Neutrophil (primary cell): ENCODE data around the gene TUT7.

Experiments
- H3K27ac ChIP-seq: fragments of 200-600 bp; sonication (generic); 2 replicates; pipeline ENCODE4 v1.5.1; 2016; ENCODE audit warnings: mild to moderate bottlenecking, moderate library complexity
- H3K27me3 ChIP-seq: fragments of 200-600 bp; sonication (generic); 2 replicates; pipeline ENCODE4 v1.6.0; 2016; ENCODE audit warnings: mild to moderate bottlenecking
- H3K36me3 ChIP-seq: fragments of 200-600 bp; sonication (generic); 2 replicates; pipeline ENCODE4 v1.5.1; 2017
- H3K4me1 ChIP-seq, 2 experiments: fragments of 200-600 bp in 1 of 2; sonication (generic) in 1 of 2; 1 replicate in 1 of 2; 2 replicates in 1 of 2; pipeline versions ENCODE4 v1.5.1 to v1.6.1; 2013 to 2016; ENCODE audit warnings: low read depth in 1 of 2, low read length in 1 of 2, mild to moderate bottlenecking in 1 of 2, moderate library complexity in 1 of 2; ENCODE audit not compliant: control insufficient read depth in 1 of 2, insufficient read depth in 1 of 2
- H3K4me3 ChIP-seq, 2 experiments: fragments of 200-600 bp in 1 of 2; sonication (generic) in 1 of 2; 1 replicate in 1 of 2; 2 replicates in 1 of 2; pipeline ENCODE4 v1.5.1; 2013 to 2016; ENCODE audit warnings: low read depth in 1 of 2, low read length in 1 of 2, mild to moderate bottlenecking in 1 of 2, moderate library complexity in 1 of 2
- H3K9me3 ChIP-seq: fragments of 200-600 bp; sonication (generic); 2 replicates; pipeline ENCODE4 v1.5.1; 2016
- CTCF ChIP-seq: fragments of 200-600 bp; sonication (generic); IDR thresholded peaks from 2 replicates; pipeline ENCODE4 v1.5.1; 2016; ENCODE audit warnings: antibody characterized with exemption

Gene TUT7

GRCh38 chr9:86263876-86264275, 90.3 kb downstream of the TUT7 start:
- Histone ChIP-seq H3K4me1 (no peaks in the 10 kb centered on the region), H3K27ac (no peak overlapping the region), H3K9me3 (no peaks in the 10 kb centered on the region), H3K27me3 (no peaks in the 10 kb centered on the region), H3K4me3 (no peak overlapping the region), H3K36me3 (peaks cover 17% of the 10 kb centered on the region)
- no peak for TF ChIP-seq CTCF

GRCh38 chr9:86262492-86262891, 91.7 kb downstream of the TUT7 start:
- Histone ChIP-seq H3K27ac (no peak overlapping the region), H3K27me3 (no peaks in the 10 kb centered on the region)

GRCh38 chr9:86259557-86259956, 94.7 kb downstream of the TUT7 start, which contains the start of gene C9orf153:
TSS of gene C9orf153 (minus strand) at chr9:86259657. CDS start at chr9:86229603, 30,054 bp downstream.
- Histone ChIP-seq H3K4me3 (no peak within 1 kb of the TSS), H3K9me3 (no peaks in the 10 kb centered on the region), H3K36me3 (peaks cover 17% of the 10 kb centered on the region), H3K4me1 (no peaks in the 10 kb centered on the region), H3K27me3 (no peaks in the 10 kb centered on the region), H3K27ac (no peak within 1 kb of the TSS)
- TF ChIP-seq CTCF, result no peak

More at GRCh38 chr9:86262492-86262891, 91.7 kb downstream of the TUT7 start:
- no peaks in the 10 kb centered on the region for H3K9me3 ChIP-seq
- TF ChIP-seq CTCF, result no peak
- peaks cover 17% of the 10 kb centered on the region for H3K36me3 ChIP-seq
- no peak overlapping the region for H3K4me3 ChIP-seq
- H3K4me1 ChIP-seq, result no peaks in the 10 kb centered on the region

GRCh38 chr9:86257391-86257790, 96.8 kb downstream of the TUT7 start:
- TF ChIP-seq CTCF, result no peak
- H3K36me3 ChIP-seq, result no peaks in the 10 kb centered on the region
- no peak overlapping the region for H3K4me3 ChIP-seq
- no peaks in the 10 kb centered on the region for H3K9me3 ChIP-seq
- no peaks in the 10 kb centered on the region for H3K4me1 ChIP-seq
- no peak overlapping the region for H3K27ac ChIP-seq
- H3K27me3 ChIP-seq, result no peaks in the 10 kb centered on the region

GRCh38 chr9:86256653-86257052, 97.6 kb downstream of the TUT7 start:
- Histone ChIP-seq H3K27me3 (no peaks in the 10 kb centered on the region), H3K9me3 (no peaks in the 10 kb centered on the region), H3K36me3 (no peaks in the 10 kb centered on the region), H3K4me1 (no peaks in the 10 kb centered on the region), H3K27ac (no peak overlapping the region), H3K4me3 (no peak overlapping the region)
- no peak for TF ChIP-seq CTCF

- Histone ChIP-seq H3K27ac (no peak overlapping the region), H3K9me3 (no peaks in the 10 kb centered on the region), H3K36me3 (no peaks in the 10 kb centered on the region), H3K4me1 (no peaks in the 10 kb centered on the region), H3K4me3 (no peak overlapping the region), H3K27me3 (no peaks in the 10 kb centered on the region)
- TF ChIP-seq CTCF, result no peak
These were observed 100.6 kb downstream of the TUT7 start for GRCh38 chr9:86253577-86253976.
